GM23338 (cell line): ENCODE data around the gene RET.

ENCODE experiments used
- CREB1 ChIP-seq: fragments of 250-450 bp; sonication (Bioruptor Pico); IDR thresholded peaks from 2 replicates; pipeline ENCODE4 v1.5.0; 2020; ENCODE audit warnings: low read depth, mild to moderate bottlenecking, moderate library complexity
- CTCF ChIP-seq, 2 experiments: fragments of 200-600 bp in 1 of 2; sonication (generic) in 1 of 2; conservative IDR thresholded peaks; 2 replicates each; pipeline versions ENCODE4 v1.5.1 to v1.6.1; 2016 to 2017; ENCODE audit warnings: antibody characterized with exemption in 2 of 2, low read depth in 2 of 2, mild to moderate bottlenecking in 2 of 2, moderate library complexity in 1 of 2
- EZH2 ChIP-seq: fragments of 200-600 bp; sonication (generic); IDR thresholded peaks from one replicate; pipeline ENCODE4 v1.8.0; 2017; ENCODE audit warnings: antibody characterized with exemption, mild to moderate bottlenecking, low read depth; ENCODE audit not compliant: unreplicated experiment
- EZH2phosphoT487 ChIP-seq: fragments of 200-600 bp; sonication (generic); IDR thresholded peaks from one replicate; pipeline ENCODE4 v1.8.1; 2018; ENCODE audit warnings: antibody characterized with exemption; ENCODE audit not compliant: unreplicated experiment
- JUNB ChIP-seq: IDR thresholded peaks from one replicate; pipeline ENCODE4 v1.6.1; 2016; ENCODE audit warnings: antibody characterized with exemption; ENCODE audit not compliant: unreplicated experiment
- NANOG ChIP-seq: IDR thresholded peaks from 2 replicates; pipeline ENCODE4 v1.6.1; 2016; ENCODE audit warnings: antibody characterized with exemption, borderline replicate concordance
- REST ChIP-seq: IDR thresholded peaks from one replicate; pipeline ENCODE4 v1.6.1; 2018; ENCODE audit warnings: antibody characterized with exemption; ENCODE audit not compliant: unreplicated experiment
- STAT1 ChIP-seq: IDR thresholded peaks from one replicate; pipeline ENCODE4 v1.6.1; 2016; ENCODE audit warnings: antibody characterized with exemption; ENCODE audit not compliant: unreplicated experiment
- ZNF114 ChIP-seq: fragments of 250-450 bp; sonication (Bioruptor Pico); IDR thresholded peaks from 2 replicates; pipeline ENCODE4 v1.5.0; 2020; ENCODE audit warnings: mild to moderate bottlenecking, moderate library complexity

- TF ChIP-seq CTCF (conservative IDR thresholded peaks at IDR 0.05; ENCODE audit: low read depth in 2 of 2) (no peak), EZH2 (no peak), CREB1 (CRISPR knock-in tag) (no peak), EZH2phosphoT487 (no peak), NANOG (no peak), JUNB (no peak), ZNF114 (CRISPR knock-in tag) (no peak), STAT1 (no peak), REST (no peak)
Measured at GRCh38 chr10:43059336-43059720, 17.5 kb upstream of the RET start.
